T-helper 9 cell (primary cell): Measurements from ENCODE around the gene MKNK1.

Experiments used
- DNase-seq: peaks from one replicate; pipeline ENCODE4 v3.0.0-alpha.2; 2020

Gene MKNK1

DNA sequence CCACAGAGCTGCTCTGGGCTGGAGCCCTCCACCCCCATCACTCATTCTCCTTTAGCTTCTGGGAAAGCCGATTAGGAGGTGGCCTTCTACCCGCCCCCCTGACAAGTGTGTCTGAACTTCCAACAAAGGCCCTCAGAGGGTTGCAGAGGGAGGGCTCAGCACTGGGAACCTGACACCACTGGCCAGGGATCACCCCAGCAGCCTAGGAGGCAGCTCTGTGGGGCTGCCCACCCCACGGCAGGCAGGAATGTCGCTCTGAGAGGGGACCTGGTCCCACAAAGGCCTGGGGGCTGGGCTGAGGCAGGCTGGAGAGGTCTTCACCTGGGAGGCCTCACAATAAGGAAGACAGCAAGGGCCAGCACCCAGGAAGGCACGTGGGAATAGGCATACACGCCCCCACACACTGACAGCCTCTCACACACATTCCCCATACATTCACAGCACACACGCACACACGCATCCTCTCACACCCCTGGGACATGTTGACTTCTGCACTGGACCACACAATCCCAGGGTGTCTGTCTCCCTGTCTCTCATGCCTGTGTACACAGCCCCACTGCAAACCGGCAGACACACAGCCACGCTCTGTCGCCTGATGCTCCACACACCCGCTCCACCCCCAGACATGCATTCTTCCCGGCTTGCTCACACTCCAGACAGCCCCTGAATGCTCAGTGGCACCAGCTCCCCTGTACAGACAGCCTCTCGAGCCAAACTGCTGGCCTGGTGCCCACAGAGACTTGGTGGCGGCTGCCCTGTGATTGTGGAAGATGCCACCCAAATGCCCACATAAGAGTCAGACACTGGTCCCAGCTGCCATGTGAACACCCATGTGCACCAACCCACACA, 83.8 kb downstream of the MKNK1 start:
- no peak for DNase-seq

DNA sequence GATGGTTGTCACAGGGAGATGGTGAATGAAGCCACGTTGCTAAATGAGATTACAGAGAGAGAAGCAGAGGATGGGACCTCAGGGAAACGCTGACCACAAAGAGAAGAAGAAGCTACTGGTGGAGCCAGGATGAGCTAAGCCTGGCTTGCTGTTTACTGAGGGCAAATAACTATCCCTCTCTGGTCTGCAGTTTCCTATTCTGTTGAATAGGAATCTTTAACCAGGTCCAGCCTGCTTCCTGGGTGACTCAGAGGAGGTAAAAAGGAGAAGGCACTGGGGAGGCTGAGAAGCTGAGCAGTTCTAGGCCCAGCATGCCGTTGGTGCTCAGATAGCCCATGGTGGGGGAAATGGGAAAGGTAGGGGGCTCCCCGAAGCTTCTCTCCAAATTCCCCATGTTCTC, 84.9 kb downstream of the MKNK1 start:
- DNase-seq = no peak

DNA sequence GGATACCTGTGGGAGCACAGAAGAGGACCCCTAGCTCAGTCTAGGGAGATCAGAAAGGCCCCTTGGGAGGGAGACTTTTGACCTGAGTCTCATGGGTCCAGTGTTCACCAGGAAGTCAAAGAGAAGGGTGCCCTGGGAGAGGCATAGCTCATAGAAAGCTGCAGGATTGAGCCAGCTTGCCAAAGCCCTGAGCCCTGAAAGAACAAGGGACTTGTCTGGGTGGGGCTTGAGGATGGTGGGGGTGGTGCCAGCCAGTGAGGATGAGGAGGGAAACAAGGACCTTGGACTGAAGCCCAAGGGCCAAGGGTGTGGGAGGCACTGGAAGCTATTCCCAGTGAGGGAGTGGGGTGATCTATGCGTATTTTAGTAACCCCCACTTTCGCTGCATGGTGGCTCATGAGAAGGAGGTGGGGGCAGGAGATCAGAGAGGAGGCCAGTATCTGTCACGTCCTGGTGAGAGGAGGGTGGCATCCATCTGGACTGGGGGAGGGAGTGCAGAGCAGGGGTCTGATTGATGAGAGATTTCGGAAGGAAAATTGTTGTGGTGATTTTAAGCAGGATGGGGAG, 86.1 kb downstream of the MKNK1 start:
- no peak for DNase-seq

DNA sequence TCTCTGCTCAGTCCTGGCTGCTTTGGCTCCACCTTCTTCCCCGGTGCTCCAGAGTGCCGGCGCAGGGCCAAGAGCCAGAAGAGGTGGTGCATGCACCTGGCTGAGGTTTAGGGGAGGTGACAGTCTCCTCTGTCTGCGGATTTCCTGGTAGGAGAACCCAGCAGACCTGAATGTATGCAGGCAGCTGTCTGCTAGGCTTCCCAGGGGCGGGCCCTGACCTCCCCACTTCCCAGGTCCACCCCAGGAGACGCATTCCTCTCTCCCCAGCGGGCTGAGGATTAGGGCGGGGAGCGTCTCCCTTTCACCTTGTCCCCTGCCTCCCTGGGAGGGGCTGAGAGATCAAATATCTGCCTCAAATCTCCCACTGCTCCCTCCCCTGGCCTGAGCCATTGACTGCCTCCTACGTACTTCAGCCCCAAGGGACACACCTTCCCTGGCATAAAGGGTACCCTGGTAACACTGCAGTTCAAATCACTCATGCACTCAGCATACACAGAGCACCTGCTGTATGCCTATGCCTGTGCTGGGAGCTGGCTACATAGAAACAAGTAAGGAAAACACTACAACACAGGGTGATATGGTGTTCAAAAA, 87.0 kb downstream of the MKNK1 start:
- no peak for DNase-seq

DNA sequence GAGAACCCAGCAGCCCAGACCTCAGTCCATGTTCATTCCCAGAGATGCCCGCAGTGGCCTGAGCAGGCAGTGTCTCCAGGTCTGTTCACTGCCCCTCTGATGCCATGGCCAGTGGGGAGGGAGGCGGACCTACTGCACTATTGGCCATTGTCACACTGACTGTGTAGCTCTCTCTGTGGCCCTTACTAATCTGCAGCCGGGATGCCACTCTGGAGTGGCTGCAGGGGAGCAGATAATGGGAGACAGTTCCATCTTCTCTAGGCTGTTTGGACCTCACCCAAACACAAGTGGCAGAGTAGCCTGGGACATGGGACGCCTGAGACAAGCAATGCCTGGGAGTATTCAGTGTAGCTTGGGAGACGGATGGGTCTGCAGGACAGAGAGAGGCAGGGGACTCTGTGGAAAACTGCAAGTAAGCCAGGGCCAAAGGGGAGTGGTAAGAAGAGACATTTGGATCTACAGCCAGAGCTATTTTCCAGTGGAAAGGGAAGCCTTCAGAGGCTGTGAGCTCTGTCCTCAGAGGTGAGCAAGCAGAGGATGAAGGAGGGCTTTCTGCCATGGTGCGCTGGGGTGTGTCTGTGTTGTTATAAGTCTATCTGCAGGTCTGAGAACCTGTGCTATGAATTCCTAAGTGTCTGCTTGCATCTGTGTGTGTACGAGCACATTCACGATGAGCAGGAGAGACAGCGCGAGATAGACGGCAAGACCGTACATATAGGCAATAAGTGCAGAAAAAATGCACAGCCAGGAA, 87.7 kb downstream of the MKNK1 start:
- DNase-seq = no peak

- no peak for DNase-seq
These were observed 88.5 kb downstream of the MKNK1 start for GRCh38 chr1:46515576-46515975.

DNA sequence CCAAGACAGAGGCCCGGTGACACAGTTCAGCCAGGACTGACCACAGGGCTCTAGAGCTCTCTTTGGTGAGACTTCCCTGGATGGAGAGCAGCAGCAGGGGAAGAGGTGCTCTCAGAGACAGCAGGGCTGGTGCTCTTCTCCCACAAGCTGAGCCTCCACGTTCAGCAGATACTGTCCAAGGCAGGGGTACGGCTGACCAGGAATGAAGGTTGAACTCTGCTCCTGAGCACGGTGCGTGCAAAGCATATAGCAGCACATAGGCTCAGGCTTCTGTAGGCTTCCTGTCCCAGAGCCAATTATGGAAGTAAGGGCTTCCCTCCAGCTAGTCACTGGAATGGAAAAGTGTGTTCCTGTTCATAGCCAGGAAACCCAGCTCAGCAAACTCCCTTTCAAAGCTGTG, 90.5 kb downstream of the MKNK1 start:
- no peak for DNase-seq

GRCh38 chr1:46512792-46513190, 91.3 kb downstream of the MKNK1 start:
- no peak for DNase-seq

DNA sequence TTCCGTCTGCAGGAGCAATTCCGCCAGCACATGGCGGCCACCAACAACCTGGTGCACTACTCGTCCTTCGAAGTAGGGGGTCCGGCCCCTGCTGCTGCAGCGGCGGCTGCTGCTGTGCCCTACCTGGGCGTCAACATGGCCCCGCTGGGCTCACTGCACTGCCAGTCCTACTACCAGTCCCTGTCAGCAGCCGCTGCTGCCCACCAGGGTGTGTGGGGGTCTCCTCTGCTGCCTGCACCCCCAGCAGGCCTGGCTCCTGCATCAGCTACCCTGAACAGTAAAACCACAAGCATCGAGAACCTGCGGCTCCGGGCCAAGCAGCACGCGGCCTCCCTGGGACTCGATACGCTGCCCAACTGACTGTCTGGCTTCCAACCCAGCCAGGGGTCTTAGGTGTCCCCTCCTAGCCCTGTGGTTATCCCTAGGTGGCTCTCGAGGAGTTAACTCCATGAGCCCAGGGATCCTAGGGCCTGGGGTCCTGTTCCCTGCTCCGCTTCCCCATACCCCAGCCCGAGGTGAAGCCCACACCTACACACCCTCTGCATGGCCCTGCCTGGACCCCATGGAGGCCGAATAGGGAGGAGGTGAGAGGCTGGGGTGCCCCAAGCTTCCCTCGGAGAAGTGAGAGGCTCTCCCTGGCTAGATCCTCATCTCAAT, 91.8 kb downstream of the MKNK1 start:
- no peak for DNase-seq

DNA sequence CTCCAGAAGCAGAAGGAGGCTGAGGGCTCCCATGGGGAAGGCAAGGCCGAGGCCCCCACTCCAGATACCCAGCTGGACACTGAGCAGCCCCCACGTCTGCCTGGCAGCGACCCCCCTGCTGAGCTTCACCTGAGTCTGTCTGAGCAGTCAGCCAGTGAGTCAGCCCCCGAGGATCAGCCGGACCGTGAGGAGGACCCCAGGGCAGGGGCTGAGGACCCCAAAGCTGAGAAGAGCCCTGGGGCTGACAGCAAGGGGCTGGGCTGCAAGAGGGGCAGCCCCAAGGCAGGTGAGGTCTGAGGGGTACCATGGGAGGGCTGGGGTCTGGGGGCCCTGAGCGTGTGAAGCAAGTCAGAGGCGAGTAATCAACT, 93.1 kb downstream of the MKNK1 start:
- no peak for DNase-seq

GRCh38 chr1:46510341-46510997, 93.6 kb downstream of the MKNK1 start:
- DNase-seq = no peak

GRCh38 chr1:46508757-46509156, 95.3 kb downstream of the MKNK1 start:
- no peak for DNase-seq
